Bronchial epithelial cell (primary cell): ENCODE measurements around the gene BRIP1. TPM values are rescaled to one million over a fixed set of nuclear protein-coding genes. Genes with fewer than 3 reads are reported as not detected.
"Not testable (repeated sequence)": the region's sequence is repeated elsewhere in the genome, so short reads cannot be mapped to it uniquely, and the experiment has no call there.

Source experiments
- DNase-seq: peaks from one replicate; pipeline ENCODE4 v3.0.0-alpha.2; 2010; ENCODE audit warnings: low read depth
- FAIRE-seq: peaks from 2 replicates; lab custom pipeline; 2011; peaks lifted over from hg19 to GRCh38; lab: Jason Lieb, UNC
- H3K27me3 ChIP-seq: 2 replicates; pipeline ENCODE4 v1.5.1; 2011; ENCODE audit warnings: low read length; ENCODE audit not compliant: control insufficient read depth, insufficient read depth
- H3K36me3 ChIP-seq: 2 replicates; pipeline ENCODE4 v1.5.1; 2011; ENCODE audit warnings: low read length; ENCODE audit not compliant: control insufficient read depth, insufficient read depth
- H3K4me3 ChIP-seq: 2 replicates; pipeline ENCODE4 v1.5.1; 2011; ENCODE audit warnings: mild to moderate bottlenecking, low read depth, low read length, control low read depth
- total RNA-seq: library from RNA; depleted of rRNA; stranded (reverse); fragments of >200 nt; gene quantifications from 2 replicates; pipeline ENCODE4 v1.2.1, GENCODE V29; 2014
- TF ChIP-seq, protein P1 (sequence below): IDR thresholded peaks from 2 replicates; pipeline ENCODE4 v1.5.1; 2011; ENCODE audit warnings: mild to moderate bottlenecking, moderate library complexity, low read length, control low read depth, inconsistent platforms; ENCODE audit not compliant: insufficient read depth, severe bottlenecking

Gene BRIP1
- total RNA-seq, 1 donor from 2014 or later, result 1.1 TPM

DNA sequence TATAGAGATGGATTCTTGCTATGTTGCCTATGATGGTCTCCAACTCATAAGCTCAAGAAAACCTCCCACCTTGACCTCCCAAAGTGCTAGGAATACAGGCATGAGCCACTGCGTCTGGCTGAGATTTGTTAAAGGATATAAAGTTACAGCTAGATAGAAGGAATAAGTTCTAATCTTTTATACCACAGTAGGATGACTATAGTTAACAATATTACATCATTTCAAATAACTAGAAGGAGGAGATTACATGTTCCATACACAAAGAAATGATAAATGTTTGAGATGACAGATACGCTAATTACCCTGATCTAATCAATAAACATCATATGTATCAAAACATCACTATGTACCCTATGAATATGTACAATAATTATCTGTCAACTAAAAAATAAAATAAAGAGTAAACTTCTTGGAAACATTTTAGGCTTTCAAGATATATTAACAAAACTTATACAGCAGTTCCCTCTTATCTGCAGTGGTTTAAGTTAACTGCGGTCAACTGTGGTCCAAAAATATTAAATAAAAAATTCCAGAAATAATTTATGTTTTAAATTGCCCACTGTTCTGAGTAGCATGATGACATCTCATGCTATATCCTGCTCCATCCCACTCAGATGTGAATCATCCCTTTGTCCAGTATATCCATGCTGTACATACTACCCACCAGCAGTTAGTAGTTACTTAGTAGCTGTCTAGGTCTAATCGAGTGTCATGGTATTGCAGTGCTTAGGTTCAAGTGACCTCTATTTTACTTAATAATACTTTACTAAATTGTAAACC is 143.1 kb downstream of the BRIP1 start:
- DNase-seq (peak; percentile 20), FAIRE-seq (no peak)
- H3K27me3 ChIP-seq, result no peaks in the 10 kb centered on the region
- H3K4me3 ChIP-seq, result no peak overlapping the region
- H3K36me3 ChIP-seq, result no peaks in the 10 kb centered on the region
- TF ChIP-seq, protein P1, sequence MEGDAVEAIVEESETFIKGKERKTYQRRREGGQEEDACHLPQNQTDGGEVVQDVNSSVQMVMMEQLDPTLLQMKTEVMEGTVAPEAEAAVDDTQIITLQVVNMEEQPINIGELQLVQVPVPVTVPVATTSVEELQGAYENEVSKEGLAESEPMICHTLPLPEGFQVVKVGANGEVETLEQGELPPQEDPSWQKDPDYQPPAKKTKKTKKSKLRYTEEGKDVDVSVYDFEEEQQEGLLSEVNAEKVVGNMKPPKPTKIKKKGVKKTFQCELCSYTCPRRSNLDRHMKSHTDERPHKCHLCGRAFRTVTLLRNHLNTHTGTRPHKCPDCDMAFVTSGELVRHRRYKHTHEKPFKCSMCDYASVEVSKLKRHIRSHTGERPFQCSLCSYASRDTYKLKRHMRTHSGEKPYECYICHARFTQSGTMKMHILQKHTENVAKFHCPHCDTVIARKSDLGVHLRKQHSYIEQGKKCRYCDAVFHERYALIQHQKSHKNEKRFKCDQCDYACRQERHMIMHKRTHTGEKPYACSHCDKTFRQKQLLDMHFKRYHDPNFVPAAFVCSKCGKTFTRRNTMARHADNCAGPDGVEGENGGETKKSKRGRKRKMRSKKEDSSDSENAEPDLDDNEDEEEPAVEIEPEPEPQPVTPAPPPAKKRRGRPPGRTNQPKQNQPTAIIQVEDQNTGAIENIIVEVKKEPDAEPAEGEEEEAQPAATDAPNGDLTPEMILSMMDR, result no peak

- FAIRE-seq, H3K4me3 ChIP-seq, H3K27me3 ChIP-seq, H3K36me3 ChIP-seq, DNase-seq: not testable (repeated sequence)
These were observed 144.1 kb downstream of the BRIP1 start for GRCh38 chr17:61719220-61719619.

GRCh38 chr17:61718022-61718421 is 145.3 kb downstream of the BRIP1 start:
- Histone ChIP-seq H3K27me3 (no peaks in the 10 kb centered on the region), H3K4me3 (no peak overlapping the region), H3K36me3 (no peaks in the 10 kb centered on the region)
- TF ChIP-seq, protein P1, result no peak
- DNase-seq (no peak), FAIRE-seq (no peak)

GRCh38 chr17:61717352-61717751 is 146.0 kb downstream of the BRIP1 start:
- DNase-seq (no peak), FAIRE-seq (no peak)
- Histone ChIP-seq H3K4me3 (no peak overlapping the region), H3K36me3 (no peaks in the 10 kb centered on the region), H3K27me3 (no peaks in the 10 kb centered on the region)
- TF ChIP-seq, protein P1, result no peak

GRCh38 chr17:61716225-61716829 is 147.0 kb downstream of the BRIP1 start:
- H3K4me3 ChIP-seq, result no peak overlapping the region
- H3K36me3 ChIP-seq, result no peaks in the 10 kb centered on the region
- DNase-seq (no peak), FAIRE-seq (no peak)
- TF ChIP-seq, protein P1, result no peak
- no peaks in the 10 kb centered on the region for H3K27me3 ChIP-seq

DNA sequence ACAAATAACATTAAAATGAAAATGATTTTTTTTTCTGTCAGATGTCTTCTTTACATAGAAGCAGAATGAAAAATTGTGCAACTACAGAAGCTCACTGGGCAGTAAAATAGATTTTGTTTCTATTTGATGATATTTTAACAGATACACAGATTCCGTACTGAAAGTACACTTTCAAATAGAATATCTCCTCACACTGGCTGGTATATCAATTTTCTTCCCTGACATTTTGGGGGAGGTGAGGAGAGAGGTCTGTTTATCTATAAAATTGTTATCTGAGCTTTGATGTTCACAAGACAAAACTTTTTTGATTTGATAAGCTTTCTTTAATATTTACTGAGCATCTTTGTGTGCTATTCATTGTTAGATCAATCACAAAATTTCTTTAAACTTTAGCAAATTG is 148.0 kb downstream of the BRIP1 start:
- no peak for DNase-seq
- TF ChIP-seq, protein P1, result no peak
- no peak for FAIRE-seq
- Histone ChIP-seq H3K4me3 (no peak overlapping the region), H3K27me3 (no peaks in the 10 kb centered on the region), H3K36me3 (no peaks in the 10 kb centered on the region)
